ENCODE data around the gene KCNK7. TPM values are rescaled to one million over a fixed set of nuclear protein-coding genes. Genes with fewer than 3 reads are reported as not detected.
"Not testable (repeated sequence)": the region's sequence is repeated elsewhere in the genome, so short reads cannot be mapped to it uniquely, and the experiment has no call there.

Gene KCNK7
- total RNA-seq, 1 donor: 0.09 TPM

DNA sequence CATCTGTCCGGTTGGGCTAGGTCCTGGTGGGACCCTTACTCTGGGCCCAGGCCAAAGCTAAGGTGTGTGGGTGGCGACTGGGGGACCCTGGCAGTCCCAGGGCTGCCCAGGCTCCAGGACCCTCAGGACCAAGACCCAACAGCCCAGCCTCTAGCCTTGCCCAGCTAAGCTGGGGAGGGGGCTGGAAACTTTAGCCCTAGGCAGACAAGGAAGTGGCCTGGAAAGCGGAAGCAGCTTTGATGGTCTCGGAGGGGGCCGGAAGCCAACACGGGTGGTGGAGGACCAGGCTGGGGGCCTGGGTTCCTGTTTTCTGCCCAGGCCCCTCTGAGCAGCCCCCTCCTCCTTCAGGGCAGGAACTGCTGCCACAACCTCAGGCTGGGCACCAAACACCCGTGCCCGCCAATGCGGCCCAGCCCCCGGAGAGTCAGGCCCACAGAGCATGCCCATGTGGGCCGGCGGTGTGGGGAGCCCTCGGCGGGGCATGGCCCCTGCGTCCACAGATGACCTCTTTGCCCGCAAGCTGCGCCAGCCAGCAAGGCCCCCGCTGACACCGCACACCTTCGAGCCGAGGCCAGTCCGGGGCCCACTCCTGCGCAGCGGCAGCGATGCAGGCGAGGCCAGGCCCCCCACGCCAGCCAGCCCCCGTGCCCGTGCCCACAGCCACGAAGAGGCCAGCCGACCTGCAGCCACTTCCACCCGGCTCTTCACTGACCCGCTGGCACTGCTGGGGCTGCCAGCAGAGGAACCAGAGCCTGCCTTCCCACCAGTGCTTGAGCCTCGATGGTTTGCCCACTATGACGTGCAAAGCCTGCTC, 45.1 kb upstream of the KCNK7 start:
- TF ChIP-seq, protein P1, sequence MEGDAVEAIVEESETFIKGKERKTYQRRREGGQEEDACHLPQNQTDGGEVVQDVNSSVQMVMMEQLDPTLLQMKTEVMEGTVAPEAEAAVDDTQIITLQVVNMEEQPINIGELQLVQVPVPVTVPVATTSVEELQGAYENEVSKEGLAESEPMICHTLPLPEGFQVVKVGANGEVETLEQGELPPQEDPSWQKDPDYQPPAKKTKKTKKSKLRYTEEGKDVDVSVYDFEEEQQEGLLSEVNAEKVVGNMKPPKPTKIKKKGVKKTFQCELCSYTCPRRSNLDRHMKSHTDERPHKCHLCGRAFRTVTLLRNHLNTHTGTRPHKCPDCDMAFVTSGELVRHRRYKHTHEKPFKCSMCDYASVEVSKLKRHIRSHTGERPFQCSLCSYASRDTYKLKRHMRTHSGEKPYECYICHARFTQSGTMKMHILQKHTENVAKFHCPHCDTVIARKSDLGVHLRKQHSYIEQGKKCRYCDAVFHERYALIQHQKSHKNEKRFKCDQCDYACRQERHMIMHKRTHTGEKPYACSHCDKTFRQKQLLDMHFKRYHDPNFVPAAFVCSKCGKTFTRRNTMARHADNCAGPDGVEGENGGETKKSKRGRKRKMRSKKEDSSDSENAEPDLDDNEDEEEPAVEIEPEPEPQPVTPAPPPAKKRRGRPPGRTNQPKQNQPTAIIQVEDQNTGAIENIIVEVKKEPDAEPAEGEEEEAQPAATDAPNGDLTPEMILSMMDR (IDR thresholded peaks at IDR 0.05; ENCODE audit: insufficient read depth, low read length): no peak
- no peak for DNase-seq (ENCODE audit: low read depth)
- H3K4me3 ChIP-seq (ENCODE audit: low read depth, low read length): no peak overlapping the region

DNA sequence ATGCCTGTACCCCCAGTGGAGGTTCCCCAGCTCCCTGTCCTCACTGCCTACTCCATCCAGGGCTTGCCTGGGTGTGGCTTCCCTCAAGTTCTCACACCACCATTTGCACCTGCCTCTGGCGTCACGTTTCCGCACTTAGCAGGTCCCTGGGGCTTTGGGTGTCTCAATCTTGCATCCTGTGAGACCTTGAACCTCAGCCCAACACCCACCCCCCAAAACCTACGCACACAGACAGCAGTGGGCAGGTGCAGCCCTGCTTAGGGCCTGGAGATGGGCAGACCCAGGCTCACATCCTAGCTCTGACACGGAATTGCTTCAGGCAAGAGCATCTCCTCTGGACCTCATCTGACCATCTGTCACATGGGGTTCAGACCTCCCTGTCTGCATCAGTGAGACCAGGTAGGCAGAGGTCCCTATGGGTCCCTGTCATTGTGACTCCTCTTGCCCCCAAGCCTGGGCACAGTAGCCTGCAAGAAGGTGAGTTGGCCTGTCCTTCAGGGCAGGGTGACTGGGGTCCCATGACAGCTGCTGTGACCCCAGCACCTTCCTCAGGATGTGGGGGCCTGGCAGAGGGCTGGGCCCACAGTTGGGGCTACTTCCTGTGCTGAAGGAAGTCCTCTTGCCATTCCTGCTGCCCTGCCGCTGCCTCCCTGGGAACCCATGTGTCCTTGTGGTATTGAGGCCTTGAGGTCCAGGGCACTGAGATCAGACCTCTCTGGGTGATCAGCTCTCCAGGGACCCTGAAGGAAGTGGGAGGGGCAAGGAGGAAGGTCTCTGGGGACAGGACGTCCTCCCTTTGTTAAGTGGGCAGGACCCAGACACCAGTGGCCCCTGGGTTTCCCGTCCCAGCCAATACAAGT, 44.3 kb upstream of the KCNK7 start:
- no peak overlapping the region for H3K4me3 ChIP-seq (ENCODE audit: low read depth, low read length)
- TF ChIP-seq, protein P1 (IDR thresholded peaks at IDR 0.05; ENCODE audit: insufficient read depth, low read length): no peak
- DNase-seq (ENCODE audit: low read depth): no peak

DNA sequence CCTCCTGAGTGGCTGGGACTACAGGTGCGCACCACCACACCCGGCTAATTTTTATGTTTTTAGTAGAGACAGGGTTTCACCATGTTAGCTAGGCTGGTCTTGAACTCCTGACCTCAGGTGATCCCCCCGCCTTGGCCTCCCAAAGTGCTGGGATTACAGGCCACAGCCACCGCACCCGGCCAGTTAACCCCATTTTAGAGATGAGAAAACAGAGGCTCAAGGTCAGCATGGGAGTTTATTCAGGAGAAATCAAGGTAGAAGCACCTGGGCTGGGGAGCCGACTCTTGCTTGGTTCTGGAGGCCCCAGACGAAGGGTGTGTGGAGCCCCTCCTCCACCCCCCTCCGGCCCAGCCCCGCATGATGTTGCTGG, 43.6 kb upstream of the KCNK7 start:
- H3K4me3 ChIP-seq (ENCODE audit: low read depth, low read length); DNase-seq (ENCODE audit: low read depth): not testable (repeated sequence)

DNA sequence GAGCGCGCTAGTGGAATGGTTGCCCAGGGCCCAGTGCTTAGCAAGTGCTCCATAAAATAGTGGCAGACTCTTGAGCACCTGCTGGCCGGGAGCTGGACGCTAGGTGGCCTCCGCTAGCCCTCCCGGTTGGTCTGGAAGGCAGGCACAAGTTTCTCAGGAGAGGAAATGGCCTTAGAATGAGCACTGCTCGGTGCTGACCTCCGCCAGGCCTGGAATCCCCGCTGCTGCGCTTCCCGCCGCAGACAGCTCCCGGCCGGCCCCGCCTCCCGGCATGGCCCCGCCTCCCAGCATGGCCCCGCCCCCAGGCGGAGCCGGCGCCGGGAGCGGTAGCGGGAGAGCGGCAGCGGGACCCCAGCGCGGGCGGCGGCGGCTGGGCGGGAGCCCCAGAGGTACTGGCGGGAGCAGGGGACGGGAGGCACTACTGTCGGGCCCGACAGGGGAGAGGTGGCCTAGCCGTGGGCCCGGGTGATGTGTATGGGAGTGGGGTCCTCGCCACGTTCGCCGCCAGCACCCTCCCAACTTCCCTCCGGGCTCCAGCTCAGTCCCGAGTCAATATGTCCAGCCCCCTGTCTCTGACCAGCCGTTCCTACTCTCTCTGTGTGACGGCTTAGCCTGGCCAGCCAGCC, 42.3 kb upstream of the KCNK7 start, which contains the start of gene SIPA1:
TSS of gene SIPA1 (plus strand) at position 308 of the 626 bp plus-strand sequence. CDS start 2,821 bp downstream, outside the sequence.
- peak within 1 kb of the TSS; percentile 76 for H3K4me3 ChIP-seq (ENCODE audit: low read depth, low read length)
- peak; percentile 81 for DNase-seq (ENCODE audit: low read depth)

GRCh38 chr11:65637032-65637557, 41.5 kb upstream of the KCNK7 start:
- no peak for DNase-seq (ENCODE audit: low read depth)
- TF ChIP-seq, protein P1 (IDR thresholded peaks at IDR 0.05; ENCODE audit: insufficient read depth, low read length): no peak
- H3K4me3 ChIP-seq (ENCODE audit: low read depth, low read length): no peak overlapping the region

More for the DNA sequence above, 42.3 kb upstream of the KCNK7 start, which contains the start of gene SIPA1:
- TF ChIP-seq, protein P1 (IDR thresholded peaks at IDR 0.05; ENCODE audit: insufficient read depth, low read length): peak; percentile 56

- TF ChIP-seq, protein P1 (IDR thresholded peaks at IDR 0.05; ENCODE audit: insufficient read depth, low read length): no peak
- no peak overlapping the region for H3K4me3 ChIP-seq (ENCODE audit: low read depth, low read length)
- DNase-seq (ENCODE audit: low read depth): no peak
Observed at GRCh38 chr11:65636108-65637031, 40.8 kb upstream of the KCNK7 start.
